ENCODE data around the gene TGFA. TPM values are rescaled to one million over a fixed set of nuclear protein-coding genes. Genes with fewer than 3 reads are reported as not detected.

The TGFA gene
- total RNA-seq, 1 experiment from 2014 or later = 1.7 TPM

- TF ChIP-seq TCF7L2 (IDR thresholded peaks at IDR 0.05; ENCODE audit: low read depth, low read length) = no peak
- TF ChIP-seq REST (IDR thresholded peaks at IDR 0.05; ENCODE audit: insufficient read depth in 1 of 2, low read depth in 2 of 2, low read length in 1 of 2) = no peak
- TF ChIP-seq, protein P1, sequence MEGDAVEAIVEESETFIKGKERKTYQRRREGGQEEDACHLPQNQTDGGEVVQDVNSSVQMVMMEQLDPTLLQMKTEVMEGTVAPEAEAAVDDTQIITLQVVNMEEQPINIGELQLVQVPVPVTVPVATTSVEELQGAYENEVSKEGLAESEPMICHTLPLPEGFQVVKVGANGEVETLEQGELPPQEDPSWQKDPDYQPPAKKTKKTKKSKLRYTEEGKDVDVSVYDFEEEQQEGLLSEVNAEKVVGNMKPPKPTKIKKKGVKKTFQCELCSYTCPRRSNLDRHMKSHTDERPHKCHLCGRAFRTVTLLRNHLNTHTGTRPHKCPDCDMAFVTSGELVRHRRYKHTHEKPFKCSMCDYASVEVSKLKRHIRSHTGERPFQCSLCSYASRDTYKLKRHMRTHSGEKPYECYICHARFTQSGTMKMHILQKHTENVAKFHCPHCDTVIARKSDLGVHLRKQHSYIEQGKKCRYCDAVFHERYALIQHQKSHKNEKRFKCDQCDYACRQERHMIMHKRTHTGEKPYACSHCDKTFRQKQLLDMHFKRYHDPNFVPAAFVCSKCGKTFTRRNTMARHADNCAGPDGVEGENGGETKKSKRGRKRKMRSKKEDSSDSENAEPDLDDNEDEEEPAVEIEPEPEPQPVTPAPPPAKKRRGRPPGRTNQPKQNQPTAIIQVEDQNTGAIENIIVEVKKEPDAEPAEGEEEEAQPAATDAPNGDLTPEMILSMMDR (IDR thresholded peaks at IDR 0.05) = no peak
- no peak for TF ChIP-seq POLR2AphosphoS5 (IDR thresholded peaks at IDR 0.05; ENCODE audit: low read depth, low read length)
- TF ChIP-seq SIN3A (IDR thresholded peaks at IDR 0.05; ENCODE audit: borderline replicate concordance, insufficient read depth, low read depth, low read length) = no peak
- Histone ChIP-seq H3K4me3 (ENCODE audit: low read depth in 2 of 2, low read length in 2 of 2) (no peak overlapping the region), H3K9me3 (ENCODE audit: control insufficient read depth, insufficient read depth, low read depth, low read length) (no peaks in the 10 kb centered on the region), H3K36me3 (ENCODE audit: control insufficient read depth, insufficient read depth, low read length) (no peaks in the 10 kb centered on the region), H3K27me3 (ENCODE audit: control insufficient read depth, insufficient read depth, low read length) (peaks cover 23% of the 10 kb centered on the region), H3K27ac (ENCODE audit: low read length) (no peak overlapping the region), H3K4me1 (ENCODE audit: control insufficient read depth, insufficient read depth, low read length) (no peaks in the 10 kb centered on the region)
- DNase-seq (ENCODE audit: low read depth, low spot score) (no peak), ATAC-seq (no peak)
- no TSS peak for BruUV-seq (replicated peaks)
- intact Hi-C loops (cut with micrococcal nuclease; ENCODE audit: unreplicated experiment) = no loop called here
- ChIA-PET POLR2A (no interaction called here), CTCF (no interaction called here)
- in situ Hi-C loops (cut with HindIII; ENCODE audit: low pct_unique_long_range_greater_than_20kb, low sequenced_read_pairs) = no loop called here
Measured at GRCh38 chr2:70494293-70494886, 59.2 kb downstream of the TGFA start.

DNA sequence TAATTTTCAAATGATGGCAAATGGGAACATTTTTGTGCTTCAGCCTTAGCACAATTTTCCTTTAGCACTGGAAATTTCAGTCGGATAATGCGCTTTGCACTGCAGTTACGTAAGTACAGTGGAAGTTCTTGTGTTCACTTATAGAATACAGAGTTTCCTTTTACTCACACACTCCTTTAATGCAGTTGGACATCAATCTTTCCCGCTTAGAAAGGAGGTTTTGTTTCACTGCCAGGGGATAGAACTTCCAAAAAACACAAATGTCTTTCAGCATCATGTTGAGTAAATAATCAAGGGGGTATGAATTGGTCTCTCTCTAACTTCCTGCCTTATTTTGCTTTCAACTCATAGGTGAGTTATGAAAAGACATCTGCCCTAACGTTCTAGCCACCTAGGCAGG is 63.2 kb downstream of the TGFA start:
- DNase-seq (ENCODE audit: low read depth, low spot score) (no peak), ATAC-seq (no peak)
- peaks cover 19% of the 10 kb centered on the region for H3K27me3 ChIP-seq (ENCODE audit: control insufficient read depth, insufficient read depth, low read length)
- intact Hi-C loops (cut with micrococcal nuclease; ENCODE audit: unreplicated experiment) = no loop called here
- in situ Hi-C loops (cut with HindIII; ENCODE audit: low pct_unique_long_range_greater_than_20kb, low sequenced_read_pairs) = no loop called here
- TF ChIP-seq, protein P1 (IDR thresholded peaks at IDR 0.05) = no peak
- TF ChIP-seq REST (IDR thresholded peaks at IDR 0.05; ENCODE audit: insufficient read depth in 1 of 2, low read depth in 2 of 2, low read length in 1 of 2) (no peak), POLR2AphosphoS5 (IDR thresholded peaks at IDR 0.05; ENCODE audit: low read depth, low read length) (no peak), SIN3A (IDR thresholded peaks at IDR 0.05; ENCODE audit: borderline replicate concordance, insufficient read depth, low read depth, low read length) (no peak), TCF7L2 (IDR thresholded peaks at IDR 0.05; ENCODE audit: low read depth, low read length) (no peak)
- CTCF ChIA-PET = no interaction called here
- H3K4me1 ChIP-seq (ENCODE audit: control insufficient read depth, insufficient read depth, low read length) = no peaks in the 10 kb centered on the region
- no peaks in the 10 kb centered on the region for H3K9me3 ChIP-seq (ENCODE audit: control insufficient read depth, insufficient read depth, low read depth, low read length)
- H3K27ac ChIP-seq (ENCODE audit: low read length) = no peak overlapping the region
- no peaks in the 10 kb centered on the region for H3K36me3 ChIP-seq (ENCODE audit: control insufficient read depth, insufficient read depth, low read length)
- no TSS peak for BruUV-seq (replicated peaks)
- H3K4me3 ChIP-seq (ENCODE audit: low read depth in 2 of 2, low read length in 2 of 2) = no peak overlapping the region
- POLR2A ChIA-PET = no interaction called here
